ENCODE data around the gene ST8SIA6.
A peak's percentile ranks its signal among the peaks of the same experiment; 100 is the strongest.

Gene ST8SIA6

DNA sequence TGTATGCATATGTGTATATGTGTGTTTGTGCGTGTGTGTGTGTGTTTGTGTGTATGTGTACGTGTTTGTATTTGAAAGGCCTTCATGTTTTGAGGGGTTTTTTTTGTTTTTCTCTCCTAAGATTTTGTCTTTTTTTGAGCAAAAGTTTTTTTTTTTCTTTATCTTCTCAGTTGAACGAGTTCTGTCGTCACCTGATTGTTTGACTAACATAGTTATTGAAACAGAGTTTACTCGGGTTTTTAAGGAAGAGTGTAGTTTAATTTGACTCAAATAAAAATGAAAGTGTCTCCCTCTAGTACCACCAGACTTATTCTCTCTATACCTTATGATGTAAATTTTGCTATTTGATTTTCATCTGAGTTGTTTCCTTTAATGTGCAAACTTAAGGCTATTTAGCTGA is 73.5 kb downstream of the ST8SIA6 start:
- TF ChIP-seq, protein P1, sequence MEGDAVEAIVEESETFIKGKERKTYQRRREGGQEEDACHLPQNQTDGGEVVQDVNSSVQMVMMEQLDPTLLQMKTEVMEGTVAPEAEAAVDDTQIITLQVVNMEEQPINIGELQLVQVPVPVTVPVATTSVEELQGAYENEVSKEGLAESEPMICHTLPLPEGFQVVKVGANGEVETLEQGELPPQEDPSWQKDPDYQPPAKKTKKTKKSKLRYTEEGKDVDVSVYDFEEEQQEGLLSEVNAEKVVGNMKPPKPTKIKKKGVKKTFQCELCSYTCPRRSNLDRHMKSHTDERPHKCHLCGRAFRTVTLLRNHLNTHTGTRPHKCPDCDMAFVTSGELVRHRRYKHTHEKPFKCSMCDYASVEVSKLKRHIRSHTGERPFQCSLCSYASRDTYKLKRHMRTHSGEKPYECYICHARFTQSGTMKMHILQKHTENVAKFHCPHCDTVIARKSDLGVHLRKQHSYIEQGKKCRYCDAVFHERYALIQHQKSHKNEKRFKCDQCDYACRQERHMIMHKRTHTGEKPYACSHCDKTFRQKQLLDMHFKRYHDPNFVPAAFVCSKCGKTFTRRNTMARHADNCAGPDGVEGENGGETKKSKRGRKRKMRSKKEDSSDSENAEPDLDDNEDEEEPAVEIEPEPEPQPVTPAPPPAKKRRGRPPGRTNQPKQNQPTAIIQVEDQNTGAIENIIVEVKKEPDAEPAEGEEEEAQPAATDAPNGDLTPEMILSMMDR (IDR thresholded peaks at IDR 0.05; ENCODE audit: insufficient read depth, low read length, missing control alignments) = no peak
- ChIA-PET CTCF (interaction anchor here (1.2 kb wide), 1 partner anchor 8 kb away, joined by 5 read pairs; no protein-coding TSS in a partner anchor), POLR2A (no interaction called here)

DNA sequence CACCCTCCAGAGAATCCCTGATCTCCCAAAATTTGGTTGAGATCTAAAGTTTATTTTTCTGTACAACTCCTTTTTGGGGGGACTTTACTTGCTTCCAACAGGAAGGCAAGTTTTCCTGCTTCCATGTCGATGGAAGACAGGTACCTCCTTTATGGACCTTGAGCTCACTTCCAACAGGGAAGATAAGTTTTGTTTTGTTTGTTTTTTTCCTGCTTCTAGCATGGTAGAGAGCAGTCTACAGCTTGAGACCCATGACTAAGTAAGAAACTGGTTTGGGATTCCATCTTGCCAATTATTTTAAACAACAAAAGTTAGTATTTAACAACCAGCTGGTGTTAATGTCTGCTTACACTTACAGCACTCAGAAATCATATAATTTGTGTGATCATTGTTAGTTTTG is 74.4 kb downstream of the ST8SIA6 start:
- TF ChIP-seq, protein P1 (IDR thresholded peaks at IDR 0.05; ENCODE audit: insufficient read depth, low read length, missing control alignments) = no peak
- DNase-seq (ENCODE audit: low read depth, low spot score) = no peak
- ChIA-PET POLR2A (no interaction called here), CTCF (interaction anchor here (1.3 to 1.4 kb wide), 2 partner anchors 10 to 90 kb away, joined by 3 read pairs; no protein-coding TSS in a partner anchor)
- H3K4me3 ChIP-seq (ENCODE audit: low read depth, low read length) = no peak overlapping the region

More for the DNA sequence above, 73.5 kb downstream of the ST8SIA6 start:
- H3K4me3 ChIP-seq (ENCODE audit: low read depth, low read length) = no peak overlapping the region
- DNase-seq (ENCODE audit: low read depth, low spot score) = no peak

DNA sequence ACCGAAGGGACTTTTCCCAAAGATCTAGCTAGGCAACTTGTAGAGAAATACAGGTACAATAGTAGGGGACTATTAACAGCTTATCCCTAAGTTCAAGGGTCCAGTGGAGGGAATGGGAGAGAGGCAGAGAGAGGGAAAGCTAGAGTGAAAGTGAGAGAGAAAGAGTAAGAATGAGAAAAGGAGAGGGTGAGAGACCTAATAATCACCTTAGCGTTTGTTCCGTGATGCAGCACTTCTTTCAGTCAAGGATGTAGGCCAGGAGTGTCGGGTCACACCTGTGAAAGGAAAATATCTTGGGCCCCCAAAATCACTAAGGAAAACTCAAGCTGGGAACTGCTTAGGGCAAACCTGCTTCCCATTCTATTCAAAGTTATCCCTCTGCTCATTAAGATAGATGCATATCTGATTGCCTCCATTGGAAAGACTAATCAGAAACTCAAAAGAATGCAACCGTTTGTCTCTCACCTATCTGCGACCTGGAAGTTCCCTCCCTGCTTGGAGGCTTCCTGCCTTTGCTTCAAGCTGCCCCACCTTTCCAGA is 75.2 kb downstream of the ST8SIA6 start:
- CTCF ChIA-PET = interaction anchor here (1.3 to 1.8 kb wide), 3 partner anchors 11 to 89 kb away, joined by 3 to 5 read pairs (median 3); no protein-coding TSS in a partner anchor
- TF ChIP-seq, protein P1 (IDR thresholded peaks at IDR 0.05; ENCODE audit: insufficient read depth, low read length, missing control alignments) = no peak
- DNase-seq (ENCODE audit: low read depth, low spot score) = no peak
- POLR2A ChIA-PET = no interaction called here
- no peak overlapping the region for H3K4me3 ChIP-seq (ENCODE audit: low read depth, low read length)

DNA sequence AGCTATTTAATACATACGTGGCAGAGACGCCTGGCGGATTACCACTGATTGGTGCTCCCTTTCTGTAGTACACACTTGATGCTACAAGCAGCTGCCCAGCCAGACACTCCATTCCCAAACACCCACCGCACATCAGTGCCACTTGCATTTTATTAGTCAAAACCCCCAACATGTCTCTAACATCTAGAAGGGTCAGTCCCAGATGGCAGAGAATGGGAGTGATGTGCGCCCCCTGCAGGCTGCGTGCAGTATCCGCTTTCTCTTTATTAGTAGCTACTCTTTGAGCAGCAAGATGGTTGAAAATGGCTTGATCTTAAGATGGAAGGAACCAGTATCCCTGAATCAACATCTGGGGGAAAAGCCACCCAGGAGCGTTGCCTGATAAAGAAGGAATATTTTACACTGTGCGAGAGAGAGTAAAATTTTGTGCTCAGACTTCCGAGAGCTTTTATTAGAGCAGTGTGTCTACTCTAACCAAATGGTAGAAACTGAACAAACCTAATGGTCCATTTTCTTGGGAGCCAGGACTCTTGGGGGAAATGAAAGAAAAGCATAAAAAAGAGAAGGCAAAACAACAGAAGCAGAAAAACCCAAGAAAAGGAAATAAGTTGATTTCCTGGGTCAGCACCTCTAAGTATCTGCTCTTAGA is 78.3 kb downstream of the ST8SIA6 start:
- no peak overlapping the region for H3K4me3 ChIP-seq (ENCODE audit: low read depth, low read length)
- ChIA-PET CTCF (interaction anchor here (0.7 to 1.8 kb wide), 11 partner anchors 9 to 542 kb away, joined by 3 to 11 read pairs (median 4); no protein-coding TSS in a partner anchor), POLR2A (interaction anchor here (0.5 kb wide), 1 partner anchor 71 kb away, joined by 3 read pairs; no protein-coding TSS in a partner anchor)
- no peak for DNase-seq (ENCODE audit: low read depth, low spot score)
- TF ChIP-seq, protein P1 (IDR thresholded peaks at IDR 0.05; ENCODE audit: insufficient read depth, low read length, missing control alignments) = peak; percentile 47

DNA sequence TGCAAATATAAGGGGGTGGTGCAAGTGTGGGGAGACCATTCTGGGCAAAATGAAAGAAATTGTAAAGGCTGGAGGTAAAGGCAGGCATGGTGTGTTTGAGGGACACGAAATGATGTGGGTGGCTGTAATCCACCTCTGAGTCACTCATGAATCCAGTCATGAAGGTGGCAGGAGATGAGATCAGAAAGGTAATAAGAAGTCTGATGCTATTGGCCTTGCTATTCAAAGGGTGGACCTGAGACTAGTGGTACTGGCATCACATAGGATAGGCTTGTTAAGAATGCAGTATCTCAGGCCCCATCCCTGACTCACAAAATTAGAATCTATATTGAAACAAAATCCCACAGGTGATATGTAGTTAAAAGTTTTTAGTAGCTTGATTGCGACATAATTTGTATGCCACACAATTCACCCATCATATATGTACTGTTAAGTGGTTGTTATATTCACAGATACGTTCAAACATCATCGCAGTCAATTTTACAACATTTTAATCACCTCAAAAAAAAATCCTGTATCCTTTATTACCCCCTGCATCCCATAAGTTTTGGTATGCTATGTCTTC is 85.6 kb downstream of the ST8SIA6 start:
- POLR2A ChIA-PET = no interaction called here

More for the DNA sequence above, 85.6 kb downstream of the ST8SIA6 start:
- DNase-seq (ENCODE audit: low read depth, low spot score) = no peak
- CTCF ChIA-PET = no interaction called here
- TF ChIP-seq, protein P1 (IDR thresholded peaks at IDR 0.05; ENCODE audit: insufficient read depth, low read length, missing control alignments) = no peak
- no peak overlapping the region for H3K4me3 ChIP-seq (ENCODE audit: low read depth, low read length)
